WTC11 (cell line): ENCODE data around the gene NUP214. TPM values are rescaled to one million over a fixed set of nuclear protein-coding genes. Genes with fewer than 3 reads are reported as not detected.

Source experiments
- ATAC-seq: fragments of 200-7000 bp; cut with Tn5 transposase; 2 replicates; pipeline ENCODE4 v1.10.0; 2021; ENCODE audit warnings: mild to moderate bottlenecking, moderate library complexity
- Bru-seq: library from RNA; stranded (reverse); fragments of 400-500 nt; gene quantifications from one replicate; lab custom pipeline; 2021; lab: Mats Ljungman, UMichigan
- CTCF ChIA-PET: fragments of 300-600 bp; sonication (Branson Sonifier 250); formaldehyde crosslinking; loops from one replicate; lab custom pipeline; 2021; ENCODE audit warnings: antibody characterized with exemption; lab: Charles Lee
- POLR2A ChIA-PET: fragments of 350-600 bp; sonication (Branson Sonifier 250); formaldehyde crosslinking; loops from one replicate; lab custom pipeline; 2021; ENCODE audit warnings: antibody characterized with exemption; lab: Charles Lee
- DNase-seq: peaks from one replicate; pipeline ENCODE4 v3.0.0; 2021; ENCODE audit warnings: low spot score
- H3K27ac Mint-ChIP-seq: 2 replicates; pipeline ENCODE4 v1.8.0; 2021; ENCODE audit warnings: mixed read lengths
- H3K27me3 Mint-ChIP-seq: 2 replicates; pipeline ENCODE4 v1.8.0; 2021; ENCODE audit warnings: low read depth, mild to moderate bottlenecking, moderate library complexity, mixed read lengths
- H3K36me3 Mint-ChIP-seq: 2 replicates; pipeline ENCODE4 v1.8.0; 2021; ENCODE audit warnings: mixed read lengths
- H3K4me1 Mint-ChIP-seq: 2 replicates; pipeline ENCODE4 v1.8.0; 2022; ENCODE audit warnings: mixed read lengths
- H3K4me3 Mint-ChIP-seq: 2 replicates; pipeline ENCODE4 v1.8.0; 2021; ENCODE audit warnings: mild to moderate bottlenecking, moderate library complexity, mixed read lengths
- H3K9me3 Mint-ChIP-seq: 2 replicates; pipeline ENCODE4 v1.8.0; 2021; ENCODE audit warnings: mixed read lengths
- ATF1 ChIP-seq: sonication (generic); formaldehyde crosslinking; IDR thresholded peaks from 2 replicates; pipeline ENCODE4 v1.8.1; 2023; ENCODE audit warnings: mild to moderate bottlenecking, moderate library complexity, missing genetic modification reagents
- E2F1 ChIP-seq: sonication (generic); formaldehyde crosslinking; IDR thresholded peaks from 2 replicates; pipeline ENCODE4 v1.8.0; 2022; ENCODE audit warnings: mild to moderate bottlenecking, missing genetic modification reagents
- ETV6 ChIP-seq: sonication (generic); formaldehyde crosslinking; IDR thresholded peaks from 2 replicates; pipeline ENCODE4 v1.8.1; 2022; ENCODE audit warnings: mild to moderate bottlenecking, missing genetic modification reagents
- GTF2I ChIP-seq: fragments of 250-450 bp; sonication (Bioruptor Pico); conservative IDR thresholded peaks from 2 replicates; pipeline ENCODE4 v1.4.0; 2021; ENCODE audit warnings: mild to moderate bottlenecking
- IRF2 ChIP-seq: sonication (generic); formaldehyde crosslinking; IDR thresholded peaks from 2 replicates; pipeline ENCODE4 v1.8.0; 2022; ENCODE audit warnings: low read depth, missing genetic modification reagents, borderline replicate concordance
- JAZF1 ChIP-seq: fragments of 250-450 bp; sonication (Bioruptor Pico); IDR thresholded peaks from 2 replicates; pipeline ENCODE4 v1.9.0; 2021; ENCODE audit warnings: moderate library complexity, mild to moderate bottlenecking, inconsistent platforms
- JUN ChIP-seq: sonication (generic); formaldehyde crosslinking; IDR thresholded peaks from 2 replicates; pipeline ENCODE4 v1.8.0; 2023; ENCODE audit warnings: mild to moderate bottlenecking, missing genetic modification reagents
- KAT7 ChIP-seq: sonication (generic); formaldehyde crosslinking; IDR thresholded peaks from 2 replicates; pipeline ENCODE4 v1.8.1; 2023; ENCODE audit warnings: missing genetic modification reagents, mild to moderate bottlenecking, borderline replicate concordance
- NFE2L1 ChIP-seq: sonication (generic); formaldehyde crosslinking; IDR thresholded peaks from 2 replicates; pipeline ENCODE4 v1.8.1; 2023; ENCODE audit warnings: missing genetic modification reagents
- TP53 ChIP-seq: sonication (generic); formaldehyde crosslinking; IDR thresholded peaks from 2 replicates; pipeline ENCODE4 v1.8.1; 2023; ENCODE audit warnings: mild to moderate bottlenecking, missing genetic modification reagents
- ZMAT4 ChIP-seq: fragments of 250-450 bp; sonication (Bioruptor Pico); IDR thresholded peaks from 2 replicates; pipeline ENCODE4 v1.9.0; 2021; ENCODE audit warnings: mild to moderate bottlenecking
- ZNF232 ChIP-seq: sonication (generic); formaldehyde crosslinking; IDR thresholded peaks from 2 replicates; pipeline ENCODE4 v1.8.0; 2022; ENCODE audit warnings: mild to moderate bottlenecking, missing genetic modification reagents
- ZNF263 ChIP-seq: sonication (generic); formaldehyde crosslinking; IDR thresholded peaks from 2 replicates; pipeline ENCODE4 v1.8.1; 2022; ENCODE audit warnings: low read depth, mild to moderate bottlenecking, moderate library complexity, missing genetic modification reagents
- ZNF396 ChIP-seq: fragments of 250-450 bp; sonication (Bioruptor Pico); IDR thresholded peaks from 2 replicates; pipeline ENCODE4 v1.8.0; 2021; ENCODE audit warnings: mild to moderate bottlenecking, moderate library complexity, borderline replicate concordance
- ZNF671 ChIP-seq: fragments of 250-450 bp; sonication (Bioruptor Pico); IDR thresholded peaks from 2 replicates; pipeline ENCODE4 v1.8.0; 2021; ENCODE audit warnings: mild to moderate bottlenecking
- long read RNA-seq, 3 experiments: library from RNA in 1 of 3; library from capped mRNA in 1 of 3; library from polyadenylated mRNA in 1 of 3; unstranded in 2 of 3; stranded (forward) in 1 of 3; transcript quantifications; one replicate each; pipeline ENCODE4 v2.0.0, GENCODE V29; 2021
- total RNA-seq: library from RNA; stranded (reverse); gene quantifications from 3 replicates; pipeline ENCODE4 v1.2.3, GENCODE V29; 2021
- TF ChIP-seq, protein P1 (sequence below): sonication (generic); formaldehyde crosslinking; IDR thresholded peaks from 2 replicates; pipeline ENCODE4 v1.8.1; 2023; ENCODE audit warnings: mild to moderate bottlenecking, missing genetic modification reagents
- TF ChIP-seq, protein P2 (sequence below): sonication (generic); formaldehyde crosslinking; IDR thresholded peaks from 2 replicates; pipeline ENCODE4 v1.8.1; 2023; ENCODE audit warnings: mild to moderate bottlenecking, missing genetic modification reagents, moderate library complexity
- TF ChIP-seq, protein P3 (sequence below): fragments of 250-450 bp; sonication (Bioruptor Pico); conservative IDR thresholded peaks from 2 replicates; pipeline ENCODE4 v1.9.0; 2021; ENCODE audit warnings: mild to moderate bottlenecking
- TF ChIP-seq, protein P4 (sequence below): sonication (generic); formaldehyde crosslinking; IDR thresholded peaks from 2 replicates; pipeline ENCODE4 v1.8.1; 2023; ENCODE audit warnings: mild to moderate bottlenecking, missing genetic modification reagents, borderline replicate concordance
- TF ChIP-seq, protein P5 (sequence below): sonication (generic); formaldehyde crosslinking; IDR thresholded peaks from 2 replicates; pipeline ENCODE4 v1.8.1; 2022; ENCODE audit warnings: mild to moderate bottlenecking, moderate library complexity, missing genetic modification reagents

The NUP214 gene
- total RNA-seq (39.9 to 42.8 TPM (median 41.8 TPM) in 3 replicates), Bru-seq, nascent RNA (percentile 73 among the genes with signal in this experiment)
- long read RNA-seq, experiment 1, full-length matches to known transcripts, result 56 of 161 reads
- long read RNA-seq, experiment 1, partial matches to known transcripts, result 48 of 161 reads
- long read RNA-seq, experiment 1, other reads (novel, unspliced or antisense), result 57 of 161 reads
- long read RNA-seq, experiment 2, full-length matches to known transcripts, result 1 of 32 reads
- long read RNA-seq, experiment 2, partial matches to known transcripts, result 16 of 32 reads
- long read RNA-seq, experiment 2, other reads (novel, unspliced or antisense), result 15 of 32 reads
- long read RNA-seq, experiment 3, partial matches to known transcripts, result 5 of 5 reads
- long read RNA-seq, experiment 3, other reads (novel, unspliced or antisense), result 0 of 5 reads

DNA sequence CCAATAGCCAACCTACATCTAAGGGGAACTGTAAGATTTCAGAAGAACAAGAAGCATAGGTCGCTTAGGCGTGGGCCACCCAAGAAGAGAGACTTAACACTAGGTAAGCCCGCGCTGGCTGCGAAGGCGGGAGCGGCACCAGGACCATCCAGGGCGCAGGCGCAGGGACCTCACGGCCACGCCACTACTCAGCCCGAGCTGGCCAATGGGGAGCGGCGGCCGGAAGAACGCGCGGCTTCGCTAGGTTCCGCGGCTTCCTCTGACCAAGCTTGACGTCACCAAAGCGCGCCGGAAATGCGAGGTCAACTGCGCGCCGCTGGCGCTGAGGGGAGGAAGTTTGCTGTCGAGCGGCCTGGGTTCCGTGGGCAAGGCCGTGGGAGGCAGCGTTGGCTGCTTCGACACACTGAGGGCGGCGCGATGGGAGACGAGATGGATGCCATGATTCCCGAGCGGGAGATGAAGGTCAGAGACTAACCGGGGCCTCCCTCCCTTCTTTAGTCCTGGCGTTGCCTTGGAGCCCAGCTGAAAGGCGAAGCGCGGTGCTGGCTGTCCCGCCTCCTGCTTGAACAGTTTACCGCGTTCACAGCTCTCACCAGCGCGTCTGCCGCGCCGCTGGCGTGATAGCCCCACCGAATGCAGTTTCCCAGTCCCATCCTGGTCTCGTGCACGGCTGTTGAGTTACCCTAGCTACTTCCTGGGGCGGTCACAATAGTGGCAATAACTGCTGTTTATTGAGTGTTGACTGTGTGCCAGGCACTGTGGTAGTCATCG lies at the start of gene NUP214:
NUP214 (plus strand) TSS at position 299 of the 771 bp plus-strand sequence; CDS start at position 418, 119 bp downstream.
- Mint-ChIP-seq H3K4me1 (peaks cover 10% of the 10 kb centered on the region), H3K36me3 (peaks cover 38% of the 10 kb centered on the region), H3K4me3 (peak within 1 kb of the TSS; percentile 99), H3K27me3 (peaks cover 3% of the 10 kb centered on the region; the same call in 1 of the 2 replicates), H3K9me3 (no peaks in the 10 kb centered on the region), H3K27ac (peak within 1 kb of the TSS; percentile 100)
- DNase-seq (peak; percentile 99), ATAC-seq (peak; percentile 100)
- ChIA-PET CTCF (interaction anchor here (0.7 to 2.2 kb wide), 8 partner anchors 14 to 211 kb away, joined by 3 to 10 read pairs (median 6); partner anchors contain the start of gene AIF1L), POLR2A (interaction anchor here (0.8 to 1.3 kb wide), 7 partner anchors 12 to 29 kb away, joined by 3 to 8 read pairs (median 5); partner anchors contain the start of gene AIF1L)
- TF ChIP-seq NFE2L1, result peak; percentile 66; the same call in 1 of the 2 replicates
- TF ChIP-seq, protein P1, sequence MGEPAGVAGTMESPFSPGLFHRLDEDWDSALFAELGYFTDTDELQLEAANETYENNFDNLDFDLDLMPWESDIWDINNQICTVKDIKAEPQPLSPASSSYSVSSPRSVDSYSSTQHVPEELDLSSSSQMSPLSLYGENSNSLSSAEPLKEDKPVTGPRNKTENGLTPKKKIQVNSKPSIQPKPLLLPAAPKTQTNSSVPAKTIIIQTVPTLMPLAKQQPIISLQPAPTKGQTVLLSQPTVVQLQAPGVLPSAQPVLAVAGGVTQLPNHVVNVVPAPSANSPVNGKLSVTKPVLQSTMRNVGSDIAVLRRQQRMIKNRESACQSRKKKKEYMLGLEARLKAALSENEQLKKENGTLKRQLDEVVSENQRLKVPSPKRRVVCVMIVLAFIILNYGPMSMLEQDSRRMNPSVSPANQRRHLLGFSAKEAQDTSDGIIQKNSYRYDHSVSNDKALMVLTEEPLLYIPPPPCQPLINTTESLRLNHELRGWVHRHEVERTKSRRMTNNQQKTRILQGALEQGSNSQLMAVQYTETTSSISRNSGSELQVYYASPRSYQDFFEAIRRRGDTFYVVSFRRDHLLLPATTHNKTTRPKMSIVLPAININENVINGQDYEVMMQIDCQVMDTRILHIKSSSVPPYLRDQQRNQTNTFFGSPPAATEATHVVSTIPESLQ (CRISPR knock-in tag), result no peak
- TF ChIP-seq, protein P2, sequence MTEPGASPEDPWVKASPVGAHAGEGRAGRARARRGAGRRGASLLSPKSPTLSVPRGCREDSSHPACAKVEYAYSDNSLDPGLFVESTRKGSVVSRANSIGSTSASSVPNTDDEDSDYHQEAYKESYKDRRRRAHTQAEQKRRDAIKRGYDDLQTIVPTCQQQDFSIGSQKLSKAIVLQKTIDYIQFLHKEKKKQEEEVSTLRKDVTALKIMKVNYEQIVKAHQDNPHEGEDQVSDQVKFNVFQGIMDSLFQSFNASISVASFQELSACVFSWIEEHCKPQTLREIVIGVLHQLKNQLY, result no peak
- TF ChIP-seq ZNF671 (CRISPR knock-in tag), result no peak; the same call in 1 of the 2 replicates
- TF ChIP-seq IRF2 (CRISPR knock-in tag), result no peak
- TF ChIP-seq ETV6, result no peak; the same call in 1 of the 2 replicates
- TF ChIP-seq TP53 (CRISPR knock-in tag), result no peak
- no peak for TF ChIP-seq KAT7 (CRISPR knock-in tag)
- TF ChIP-seq ZMAT4 (CRISPR knock-in tag), result no peak
- TF ChIP-seq GTF2I (CRISPR knock-in tag), result no peak
- TF ChIP-seq ZNF263 (CRISPR knock-in tag), result no peak
- peak; percentile 91; the same call in 1 of the 2 replicates for TF ChIP-seq ZNF232 (CRISPR knock-in tag)
- TF ChIP-seq, protein P3, sequence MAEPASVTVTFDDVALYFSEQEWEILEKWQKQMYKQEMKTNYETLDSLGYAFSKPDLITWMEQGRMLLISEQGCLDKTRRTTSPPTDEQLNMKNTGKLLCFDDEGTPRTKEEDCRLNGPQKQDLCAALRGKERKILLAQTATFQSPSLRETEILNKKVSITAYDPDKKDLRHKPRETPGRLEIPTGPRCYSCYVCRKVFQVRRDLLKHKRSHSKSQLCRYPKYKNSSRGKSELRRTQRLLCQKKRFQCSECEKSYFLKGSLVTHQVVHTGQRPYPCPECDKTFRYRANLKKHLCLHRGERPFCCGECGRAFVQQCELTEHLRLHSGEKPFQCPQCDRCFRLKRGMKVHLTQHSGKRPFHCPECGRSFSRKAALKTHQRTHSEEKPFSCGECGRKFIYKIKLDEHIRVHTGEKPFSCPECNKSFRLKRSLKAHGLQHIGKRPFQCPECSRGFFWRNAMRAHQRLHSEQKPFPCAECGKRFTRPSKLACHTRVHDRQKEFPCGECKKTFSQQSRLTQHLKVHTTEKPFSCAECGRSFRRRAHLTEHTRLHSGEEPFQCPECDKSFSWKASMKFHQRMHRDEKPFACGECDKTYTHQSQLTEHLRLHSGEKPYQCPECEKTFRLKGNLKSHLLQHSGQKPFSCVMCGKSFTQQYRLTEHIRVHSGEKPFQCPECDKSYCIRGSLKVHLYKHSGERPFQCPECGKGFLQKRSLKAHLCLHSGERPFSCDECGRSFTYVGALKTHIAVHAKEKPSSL, result no peak
- TF ChIP-seq E2F1, result peak; percentile 38
- TF ChIP-seq, protein P4, sequence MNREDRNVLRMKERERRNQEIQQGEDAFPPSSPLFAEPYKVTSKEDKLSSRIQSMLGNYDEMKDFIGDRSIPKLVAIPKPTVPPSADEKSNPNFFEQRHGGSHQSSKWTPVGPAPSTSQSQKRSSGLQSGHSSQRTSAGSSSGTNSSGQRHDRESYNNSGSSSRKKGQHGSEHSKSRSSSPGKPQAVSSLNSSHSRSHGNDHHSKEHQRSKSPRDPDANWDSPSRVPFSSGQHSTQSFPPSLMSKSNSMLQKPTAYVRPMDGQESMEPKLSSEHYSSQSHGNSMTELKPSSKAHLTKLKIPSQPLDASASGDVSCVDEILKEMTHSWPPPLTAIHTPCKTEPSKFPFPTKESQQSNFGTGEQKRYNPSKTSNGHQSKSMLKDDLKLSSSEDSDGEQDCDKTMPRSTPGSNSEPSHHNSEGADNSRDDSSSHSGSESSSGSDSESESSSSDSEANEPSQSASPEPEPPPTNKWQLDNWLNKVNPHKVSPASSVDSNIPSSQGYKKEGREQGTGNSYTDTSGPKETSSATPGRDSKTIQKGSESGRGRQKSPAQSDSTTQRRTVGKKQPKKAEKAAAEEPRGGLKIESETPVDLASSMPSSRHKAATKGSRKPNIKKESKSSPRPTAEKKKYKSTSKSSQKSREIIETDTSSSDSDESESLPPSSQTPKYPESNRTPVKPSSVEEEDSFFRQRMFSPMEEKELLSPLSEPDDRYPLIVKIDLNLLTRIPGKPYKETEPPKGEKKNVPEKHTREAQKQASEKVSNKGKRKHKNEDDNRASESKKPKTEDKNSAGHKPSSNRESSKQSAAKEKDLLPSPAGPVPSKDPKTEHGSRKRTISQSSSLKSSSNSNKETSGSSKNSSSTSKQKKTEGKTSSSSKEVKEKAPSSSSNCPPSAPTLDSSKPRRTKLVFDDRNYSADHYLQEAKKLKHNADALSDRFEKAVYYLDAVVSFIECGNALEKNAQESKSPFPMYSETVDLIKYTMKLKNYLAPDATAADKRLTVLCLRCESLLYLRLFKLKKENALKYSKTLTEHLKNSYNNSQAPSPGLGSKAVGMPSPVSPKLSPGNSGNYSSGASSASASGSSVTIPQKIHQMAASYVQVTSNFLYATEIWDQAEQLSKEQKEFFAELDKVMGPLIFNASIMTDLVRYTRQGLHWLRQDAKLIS (CRISPR knock-in tag), result no peak
- TF ChIP-seq JUN, result no peak
- no peak for TF ChIP-seq JAZF1 (CRISPR knock-in tag)
- no peak for TF ChIP-seq ZNF396 (CRISPR knock-in tag)
- TF ChIP-seq ATF1 (CRISPR knock-in tag), result peak; percentile 94; the same call in 1 of the 2 replicates
- TF ChIP-seq, protein P5, sequence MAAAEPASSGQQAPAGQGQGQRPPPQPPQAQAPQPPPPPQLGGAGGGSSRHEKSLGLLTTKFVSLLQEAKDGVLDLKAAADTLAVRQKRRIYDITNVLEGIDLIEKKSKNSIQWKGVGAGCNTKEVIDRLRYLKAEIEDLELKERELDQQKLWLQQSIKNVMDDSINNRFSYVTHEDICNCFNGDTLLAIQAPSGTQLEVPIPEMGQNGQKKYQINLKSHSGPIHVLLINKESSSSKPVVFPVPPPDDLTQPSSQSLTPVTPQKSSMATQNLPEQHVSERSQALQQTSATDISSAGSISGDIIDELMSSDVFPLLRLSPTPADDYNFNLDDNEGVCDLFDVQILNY (CRISPR knock-in tag), result peak; percentile 74; the same call in 1 of the 2 replicates
